Measurements from ENCODE around the gene LLGL1.

GRCh38 chr17:18291718-18292540 lies 66.5 kb downstream of the LLGL1 start:
- no peak for TF ChIP-seq CTCF (IDR thresholded peaks at IDR 0.05)
- TF ChIP-seq POLR2A (IDR thresholded peaks at IDR 0.05): no peak
